Caco-2 (cell line): ENCODE data around the gene SLC25A27. TPM values are rescaled to one million over a fixed set of nuclear protein-coding genes. Genes with fewer than 3 reads are reported as not detected.

Experiments used
- BruUV-seq: library from RNA; stranded (reverse); fragments of 400-500 nt; replicated peaks from 2 replicates; lab custom pipeline; 2021; lab: Mats Ljungman, UMichigan
- CTCF ChIA-PET: fragments of 300-600 bp; sonication (Branson Sonifier 250); formaldehyde crosslinking; loops from one replicate; lab custom pipeline; 2022; ENCODE audit warnings: antibody characterized with exemption; lab: Charles Lee
- POLR2A ChIA-PET: fragments of 300-600 bp; sonication (Branson Sonifier 250); formaldehyde crosslinking; loops from one replicate; lab custom pipeline; 2022; ENCODE audit warnings: antibody characterized with exemption; lab: Charles Lee
- DNase-seq, 2 experiments: peaks; one replicate each; pipeline versions ENCODE4 v3.0.0 to v3.0.0-alpha.2; 2020 to 2022
- H3K27me3 ChIP-seq: replicated peaks from 2 replicates; pipeline ENCODE4 v1.6.0; 2011; ENCODE audit warnings: low read length; ENCODE audit not compliant: control insufficient read depth, insufficient read depth
- H3K36me3 ChIP-seq: 2 replicates; pipeline ENCODE4 v1.5.1; 2011; ENCODE audit warnings: low read length; ENCODE audit not compliant: control insufficient read depth, insufficient read depth
- H3K4me1 ChIP-seq: fragments of 250-450 bp; sonication (Bioruptor Pico); 2 replicates; pipeline ENCODE4 v1.5.1; 2020; ENCODE audit warnings: mild to moderate bottlenecking
- H3K4me3 ChIP-seq: 2 replicates; pipeline ENCODE4 v1.5.1; 2011; ENCODE audit warnings: low read depth, mild to moderate bottlenecking, control low read depth, low read length
- H3K9me3 ChIP-seq: fragments of 250-450 bp; sonication (Bioruptor Pico); 2 replicates; pipeline ENCODE4 v1.5.1; 2020; ENCODE audit warnings: mild to moderate bottlenecking, moderate library complexity
- H3K27ac Mint-ChIP-seq: one replicate; pipeline ENCODE4 v1.8.0; 2022; ENCODE audit warnings: mixed read lengths; ENCODE audit not compliant: unreplicated experiment
- H3K27me3 Mint-ChIP-seq: one replicate; pipeline ENCODE4 v1.8.0; 2022; ENCODE audit warnings: mixed read lengths; ENCODE audit not compliant: insufficient read depth, unreplicated experiment
- H3K36me3 Mint-ChIP-seq: one replicate; pipeline ENCODE4 v1.8.0; 2022; ENCODE audit warnings: mild to moderate bottlenecking, mixed read lengths; ENCODE audit not compliant: insufficient read depth, unreplicated experiment
- H3K4me1 Mint-ChIP-seq: one replicate; pipeline ENCODE4 v1.8.0; 2022; ENCODE audit warnings: low read depth, mixed read lengths; ENCODE audit not compliant: unreplicated experiment
- H3K4me3 Mint-ChIP-seq: one replicate; pipeline ENCODE4 v1.8.0; 2022; ENCODE audit warnings: mild to moderate bottlenecking, moderate library complexity, mixed read lengths; ENCODE audit not compliant: unreplicated experiment
- H3K9me3 Mint-ChIP-seq: one replicate; pipeline ENCODE4 v1.8.0; 2022; ENCODE audit warnings: mixed read lengths; ENCODE audit not compliant: unreplicated experiment
- CTCF ChIP-seq, 2 experiments: fragments of 200-600 bp in 1 of 2; IDR thresholded peaks; 1 replicate in 1 of 2; 2 replicates in 1 of 2; pipeline versions ENCODE4 v1.5.1 to v1.8.0; 2011 to 2022; ENCODE audit warnings: antibody characterized with exemption in 1 of 2, control low read depth in 1 of 2, inconsistent platforms in 1 of 2, low read depth in 1 of 2, low read length in 1 of 2, mild to moderate bottlenecking in 1 of 2, moderate library complexity in 1 of 2; ENCODE audit not compliant: insufficient read depth in 1 of 2, severe bottlenecking in 1 of 2, unreplicated experiment in 1 of 2
- intact Hi-C: fragments of 100-400 bp; cut with micrococcal nuclease; formaldehyde crosslinking; loops from one replicate; pipeline ENCODE4 v1.10.0; 2022; ENCODE audit not compliant: unreplicated experiment
- total RNA-seq: library from RNA; stranded (reverse); gene quantifications from 2 replicates; pipeline ENCODE4 v1.2.3, GENCODE V29; 2022

The SLC25A27 gene
- total RNA-seq, 1 experiment from 2014 or later: 0.64 TPM

GRCh38 chr6:46674410-46674809, 21.6 kb downstream of the SLC25A27 start:
- Histone ChIP-seq H3K9me3 (no peaks in the 10 kb centered on the region), H3K4me3 (no peak overlapping the region), H3K4me1 (no peaks in the 10 kb centered on the region), H3K36me3 (no peaks in the 10 kb centered on the region), H3K27me3 (no peaks in the 10 kb centered on the region)
- POLR2A ChIA-PET: no interaction called here
- Mint-ChIP-seq H3K4me3 (no peak overlapping the region), H3K4me1 (no peaks in the 10 kb centered on the region), H3K27me3 (peaks cover 3% of the 10 kb centered on the region), H3K27ac (no peak overlapping the region), H3K9me3 (no peaks in the 10 kb centered on the region), H3K36me3 (no peaks in the 10 kb centered on the region)
- no peak for TF ChIP-seq CTCF (IDR thresholded peaks at IDR 0.05; ENCODE audit: insufficient read depth in 1 of 2, low read depth in 1 of 2, low read length in 1 of 2, severe bottlenecking in 1 of 2, unreplicated experiment in 1 of 2)
- BruUV-seq: no TSS peak
- no peak for DNase-seq
- CTCF ChIA-PET: no interaction called here
- intact Hi-C loops: no loop called here

- Histone ChIP-seq H3K9me3 (no peaks in the 10 kb centered on the region), H3K36me3 (no peaks in the 10 kb centered on the region), H3K4me3 (no peak overlapping the region), H3K4me1 (no peaks in the 10 kb centered on the region), H3K27me3 (no peaks in the 10 kb centered on the region)
- no peak for DNase-seq
- CTCF ChIA-PET: no interaction called here
- intact Hi-C loops: loop anchor here (1.0 kb wide), 1 partner anchor 315 kb away; no protein-coding TSS in a partner anchor
- Mint-ChIP-seq H3K9me3 (no peaks in the 10 kb centered on the region), H3K4me1 (no peaks in the 10 kb centered on the region), H3K4me3 (no peak overlapping the region), H3K27me3 (peaks cover 3% of the 10 kb centered on the region), H3K27ac (no peak overlapping the region), H3K36me3 (no peaks in the 10 kb centered on the region)
- BruUV-seq: no TSS peak
- TF ChIP-seq CTCF (IDR thresholded peaks at IDR 0.05; ENCODE audit: insufficient read depth in 1 of 2, low read depth in 1 of 2, low read length in 1 of 2, severe bottlenecking in 1 of 2, unreplicated experiment in 1 of 2): no peak
- POLR2A ChIA-PET: no interaction called here
Observed at GRCh38 chr6:46676604-46677313, 24.0 kb downstream of the SLC25A27 start.

GRCh38 chr6:46677314-46677654, 24.5 kb downstream of the SLC25A27 start:
- BruUV-seq: no TSS peak

More at GRCh38 chr6:46677314-46677654, 24.5 kb downstream of the SLC25A27 start:
- Histone ChIP-seq H3K4me3 (no peak overlapping the region), H3K4me1 (no peaks in the 10 kb centered on the region), H3K36me3 (no peaks in the 10 kb centered on the region), H3K9me3 (no peaks in the 10 kb centered on the region), H3K27me3 (no peaks in the 10 kb centered on the region)
- no peaks in the 10 kb centered on the region for H3K9me3 Mint-ChIP-seq
- H3K27ac Mint-ChIP-seq: no peak overlapping the region
- no peaks in the 10 kb centered on the region for H3K4me1 Mint-ChIP-seq
- H3K27me3 Mint-ChIP-seq: peaks cover 3% of the 10 kb centered on the region
- CTCF ChIA-PET: no interaction called here
- TF ChIP-seq CTCF (IDR thresholded peaks at IDR 0.05; ENCODE audit: insufficient read depth in 1 of 2, low read depth in 1 of 2, low read length in 1 of 2, severe bottlenecking in 1 of 2, unreplicated experiment in 1 of 2): peak; percentile 70 to 76
- POLR2A ChIA-PET: no interaction called here
- H3K36me3 Mint-ChIP-seq: no peaks in the 10 kb centered on the region
- DNase-seq: peak in 1 of 2 experiments; percentile 4
- no peak overlapping the region for H3K4me3 Mint-ChIP-seq
- intact Hi-C loops: loop anchor here (1.0 kb wide), 1 partner anchor 314 kb away; no protein-coding TSS in a partner anchor
